ENCODE measurements around the gene ACKR4.
"Not testable (repeated sequence)": the region's sequence is repeated elsewhere in the genome, so short reads cannot be mapped to it uniquely, and the experiment has no call there.

Gene ACKR4

DNA sequence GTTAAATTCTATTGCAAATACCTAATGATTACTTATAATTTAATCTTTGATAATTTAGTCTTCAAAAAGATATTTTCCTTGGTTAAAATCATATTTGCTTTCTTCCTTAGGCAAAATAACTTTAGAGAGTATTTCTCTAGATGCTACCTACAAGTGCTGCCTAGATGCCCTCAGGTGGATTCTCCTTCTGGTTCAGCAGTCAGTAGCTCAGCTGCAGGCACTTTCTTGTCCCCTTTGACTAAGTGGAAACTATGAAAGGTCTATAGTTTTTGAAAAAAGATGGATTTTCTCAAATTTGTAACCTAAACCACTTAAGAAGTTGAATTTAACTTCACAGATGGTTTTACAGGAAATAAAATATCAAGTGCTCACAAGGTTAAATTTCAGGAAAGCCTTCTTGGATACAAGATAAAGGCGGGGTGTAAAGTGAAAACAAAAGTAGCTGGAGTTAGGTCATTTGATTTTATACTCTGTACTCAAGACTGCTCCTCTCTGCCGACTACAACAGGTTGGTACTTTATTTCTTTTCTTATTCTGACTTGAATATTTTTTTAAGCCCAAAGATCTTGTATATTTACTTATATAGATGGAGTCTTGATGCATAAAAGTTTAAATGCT, at the start of gene ACKR4:
Gene ACKR4, plus strand, starts transcription at position 455 of the 618 bp plus-strand sequence. CDS start 3,128 bp downstream, outside the sequence.
- no peak for DNase-seq

DNA sequence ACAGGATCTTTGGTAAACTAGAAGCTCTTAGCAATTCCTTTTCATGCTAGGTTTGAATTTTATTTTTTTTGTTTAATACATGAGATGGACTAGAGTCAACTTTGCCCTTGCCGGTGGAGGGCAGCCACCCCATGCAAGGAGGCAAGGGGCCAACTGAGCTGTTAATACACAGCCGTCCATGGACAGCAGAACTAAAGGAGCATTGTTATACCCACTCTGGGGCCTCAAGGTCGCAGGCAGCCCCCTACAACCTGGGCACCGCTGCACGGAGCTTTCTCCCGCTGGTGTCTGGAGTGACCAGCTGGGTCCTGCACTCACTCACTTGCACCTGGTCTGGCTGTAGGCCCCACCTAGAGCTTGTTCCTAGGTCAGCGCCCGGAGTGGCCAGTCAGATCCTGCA, 47.9 kb upstream of the ACKR4 start:
- DNase-seq: no peak

DNA sequence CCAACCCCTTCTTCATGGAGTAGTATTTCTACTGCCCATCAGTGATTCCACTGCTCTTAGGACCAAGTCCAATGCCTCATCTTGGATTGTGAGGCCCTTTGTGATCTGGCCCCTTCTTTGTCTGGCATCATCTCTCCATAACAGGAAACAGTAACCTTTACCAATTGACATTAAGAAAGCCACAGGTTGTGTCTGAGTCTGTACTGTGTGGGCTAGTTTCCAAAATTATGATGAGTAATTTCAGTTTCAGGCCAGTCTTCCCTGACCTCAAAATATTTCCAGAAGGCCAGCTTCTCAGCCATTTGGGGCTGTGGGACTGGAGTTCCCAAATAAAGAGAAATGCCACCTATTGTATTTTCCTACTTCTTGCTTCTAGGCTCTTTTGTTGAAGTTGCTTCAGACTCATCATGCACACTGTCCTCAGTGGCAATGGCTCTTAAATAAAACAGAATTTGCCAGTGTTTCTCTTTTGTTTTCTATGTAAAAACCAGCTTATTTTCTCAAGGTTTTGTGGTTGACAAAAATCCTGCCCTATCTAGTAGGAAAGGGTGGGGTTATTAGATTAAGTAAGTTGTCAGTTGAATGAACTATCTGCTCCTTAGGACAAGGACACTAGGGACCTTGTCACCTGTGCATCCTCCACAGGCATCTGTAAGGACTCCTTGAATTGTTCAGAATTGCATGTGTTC, 47.0 kb upstream of the ACKR4 start:
- no peak for DNase-seq

GRCh38 chr3:132550579-132551305, 46.3 kb upstream of the ACKR4 start:
- no peak for DNase-seq

DNA sequence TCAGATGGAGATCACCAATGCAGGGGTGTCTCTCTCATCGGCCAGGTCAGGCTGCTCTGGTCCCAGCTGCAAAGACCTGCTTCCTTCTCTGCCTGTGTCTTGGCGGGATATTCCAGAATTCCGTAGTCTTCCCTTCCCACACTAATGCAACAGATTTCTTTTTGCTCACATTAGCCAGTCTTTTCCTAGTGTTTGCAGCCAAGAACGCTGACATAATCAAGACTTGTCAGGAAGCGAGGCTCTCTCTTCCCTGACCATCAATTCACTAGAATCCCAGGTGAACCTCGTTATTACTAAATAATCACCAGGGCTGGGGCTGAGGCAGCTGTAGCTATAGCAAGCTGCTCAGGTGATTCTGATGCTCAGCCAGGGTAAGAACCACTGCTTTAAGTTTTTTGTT, 43.2 kb upstream of the ACKR4 start:
- DNase-seq: no peak

- no peak for DNase-seq
Observed at GRCh38 chr3:132554437-132554836, 42.6 kb upstream of the ACKR4 start.

- no peak for DNase-seq
Observed at GRCh38 chr3:132555306-132556035, 41.6 kb upstream of the ACKR4 start.

DNA sequence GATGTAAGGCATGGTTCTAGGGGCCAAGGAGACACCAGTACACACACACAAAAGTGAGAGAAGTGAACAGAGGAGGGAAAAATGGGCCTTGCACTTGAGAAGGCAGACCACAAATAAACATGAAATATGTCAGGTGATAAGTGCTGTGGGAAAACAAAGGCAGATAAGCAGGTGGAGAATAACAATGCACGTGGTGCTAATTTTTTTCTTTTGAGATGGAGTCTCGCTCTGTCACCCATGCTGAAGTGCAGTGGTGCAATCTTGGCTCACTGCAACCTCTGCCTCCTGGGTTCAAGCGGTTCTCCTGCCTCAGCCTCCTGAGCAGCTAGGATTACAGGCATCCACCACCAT, 41.1 kb upstream of the ACKR4 start:
- DNase-seq: not testable (repeated sequence)

- DNase-seq: no peak
Observed at GRCh38 chr3:132556508-132557159, 40.4 kb upstream of the ACKR4 start.

GRCh38 chr3:132561003-132561402, 36.1 kb upstream of the ACKR4 start:
- no peak for DNase-seq

DNA sequence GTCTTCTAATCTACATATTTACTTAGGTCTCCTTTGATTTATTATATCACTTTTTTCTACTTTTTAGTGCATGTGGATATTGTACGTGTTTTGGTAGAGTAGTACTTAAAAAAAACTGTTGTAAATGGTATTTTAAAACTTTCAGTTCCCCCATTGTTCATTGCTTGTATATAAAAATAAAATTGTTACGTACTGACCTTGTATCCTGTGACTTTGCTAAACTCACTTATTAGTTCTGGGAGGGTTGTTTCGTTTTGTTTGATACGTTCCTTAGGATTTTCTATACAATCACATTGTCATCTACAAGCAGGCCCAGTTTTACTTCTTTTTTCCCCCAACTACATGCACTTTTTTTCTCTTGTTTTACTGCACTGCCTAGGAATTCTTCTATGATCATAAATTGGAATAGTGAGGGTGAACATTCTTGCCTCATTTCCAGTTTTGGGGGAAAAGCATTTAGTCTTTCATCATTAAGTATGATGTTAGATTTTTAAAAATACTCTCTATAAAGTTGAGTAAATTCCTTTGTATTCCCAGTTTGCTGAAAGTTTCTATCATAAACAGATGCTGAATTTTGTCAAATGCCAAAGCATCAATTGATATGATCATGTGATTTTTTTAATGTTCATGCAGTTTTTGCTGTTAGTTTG, 33.5 kb upstream of the ACKR4 start:
- DNase-seq: no peak

DNA sequence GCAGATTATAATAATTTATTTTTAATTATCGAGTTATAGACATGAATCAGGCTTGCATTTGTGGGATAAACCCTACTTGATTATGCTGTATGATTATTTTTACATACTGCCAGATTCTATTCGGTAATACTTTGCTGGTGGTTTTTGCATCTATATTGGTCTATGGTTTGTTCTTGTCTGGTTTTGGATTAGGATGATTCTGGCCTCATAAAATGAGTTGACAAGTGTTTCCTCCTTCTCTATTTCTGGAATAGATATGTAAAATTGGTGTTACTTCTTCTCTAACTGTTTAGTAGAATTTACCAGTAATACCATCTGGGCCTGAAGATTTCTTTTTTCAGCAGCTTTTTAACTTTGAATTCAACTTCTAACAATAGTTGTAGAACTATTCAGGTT, 33.0 kb upstream of the ACKR4 start:
- DNase-seq: no peak

- no peak for DNase-seq
Observed at GRCh38 chr3:132568422-132568821, 28.6 kb upstream of the ACKR4 start.

DNA sequence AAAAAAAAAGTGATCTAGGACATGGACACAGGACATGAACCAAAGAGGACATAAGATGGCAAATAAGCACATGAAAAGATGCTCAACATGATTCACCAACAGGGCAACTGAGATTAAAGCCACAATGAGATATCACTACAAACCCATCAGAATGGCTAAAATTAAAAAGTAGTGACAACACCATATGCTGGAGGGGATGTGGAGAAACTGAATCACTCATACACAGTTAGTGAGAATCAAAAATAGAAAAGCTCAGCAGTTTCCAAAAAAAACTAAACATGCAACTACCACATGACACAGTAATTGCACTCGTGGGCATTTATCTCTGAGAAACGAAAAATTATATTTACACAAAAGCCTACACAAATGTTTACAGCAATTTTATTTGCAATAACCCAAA, 27.9 kb upstream of the ACKR4 start:
- DNase-seq: no peak

DNA sequence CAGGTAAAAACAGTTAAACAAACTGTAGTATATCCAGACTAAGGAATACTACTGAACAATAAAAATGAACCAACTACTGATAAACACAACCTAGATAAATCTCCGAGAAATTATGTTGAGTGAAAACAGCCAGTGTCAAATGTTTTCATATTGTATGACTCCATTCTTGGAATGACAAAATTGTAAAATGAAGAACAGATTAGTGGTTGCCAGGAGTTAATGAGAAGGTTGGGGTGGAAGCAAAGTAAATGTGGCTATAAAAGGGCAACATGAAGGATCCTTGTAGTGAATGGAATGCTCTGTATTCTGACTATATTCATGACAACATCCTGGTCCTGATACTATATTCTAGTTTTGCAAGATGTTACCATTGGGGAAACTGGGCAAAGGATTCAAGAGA, 27.5 kb upstream of the ACKR4 start:
- DNase-seq: no peak

GRCh38 chr3:132570016-132570415, 27.1 kb upstream of the ACKR4 start:
- no peak for DNase-seq

GRCh38 chr3:132573797-132574211, 23.3 kb upstream of the ACKR4 start:
- no peak for DNase-seq

DNA sequence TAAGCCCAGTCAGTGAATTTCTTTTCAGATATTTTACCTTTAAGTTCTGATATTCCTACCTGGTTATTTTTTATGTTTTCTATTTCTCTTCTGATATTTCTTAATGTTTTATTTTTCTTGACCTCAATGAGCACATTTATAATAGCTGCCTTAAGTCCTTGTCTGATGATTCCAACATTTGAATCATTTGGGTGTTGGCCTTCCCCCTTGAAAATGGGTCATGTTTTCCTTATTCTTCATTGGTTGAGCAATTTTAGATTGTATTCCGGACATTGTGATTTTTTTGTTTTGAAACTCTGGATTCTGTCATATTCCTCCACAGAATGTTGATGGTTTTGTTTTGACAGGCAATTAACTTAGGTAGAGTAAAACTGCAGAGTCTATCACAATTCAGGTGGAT, 9.7 kb upstream of the ACKR4 start:
- DNase-seq: no peak

DNA sequence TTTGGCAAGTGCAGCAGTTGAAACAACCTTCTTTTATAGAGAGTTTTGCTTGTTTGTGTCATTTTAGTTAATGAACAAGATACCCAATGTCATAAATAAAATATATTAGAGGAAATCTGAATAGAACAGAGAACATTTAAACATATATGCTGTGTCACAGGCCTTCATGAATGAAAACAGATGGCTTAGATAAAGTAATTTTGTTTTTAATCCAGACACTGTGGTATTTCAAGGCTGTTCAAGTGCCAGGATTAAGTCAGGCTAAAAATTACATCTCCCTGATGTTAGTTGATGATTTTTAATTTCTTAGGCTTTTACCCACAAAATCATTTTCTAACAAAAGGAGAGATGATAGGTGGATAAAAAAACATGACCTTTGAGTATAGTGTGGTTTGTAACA, 4.9 kb upstream of the ACKR4 start:
- no peak for DNase-seq

DNA sequence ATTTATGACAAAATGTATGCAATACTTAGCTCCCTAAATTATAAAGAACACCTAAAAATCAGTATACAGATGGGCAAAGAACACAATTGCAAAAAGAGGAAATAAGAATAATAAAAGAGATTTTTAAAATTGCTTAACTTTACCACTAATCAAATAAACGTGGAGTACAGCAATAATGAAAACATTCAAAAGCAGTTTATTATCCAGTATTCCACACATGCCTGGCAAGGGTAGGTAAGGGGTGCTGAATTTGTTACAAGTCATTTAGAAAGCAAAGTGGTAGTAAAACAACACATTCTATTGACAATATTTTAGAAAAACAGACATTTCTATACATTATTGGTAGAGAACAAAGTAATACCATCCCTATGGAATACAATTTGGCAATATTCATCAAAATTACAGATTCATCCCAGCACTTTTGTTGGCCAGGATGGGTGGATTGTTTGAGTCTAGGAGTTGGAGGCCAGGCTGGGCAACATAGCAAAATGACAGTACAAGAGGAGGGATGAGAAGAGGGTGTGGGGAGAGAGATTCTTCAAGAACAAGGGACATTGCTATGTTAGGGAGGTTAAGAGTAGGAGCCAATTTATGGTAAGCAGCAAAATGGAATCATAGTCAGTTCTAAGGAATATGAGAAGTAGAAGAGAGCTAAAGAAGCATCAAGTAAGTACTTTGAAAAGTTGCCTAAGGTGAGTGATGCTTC, 3.7 kb upstream of the ACKR4 start:
- no peak for DNase-seq

GRCh38 chr3:132593947-132594323, 3.1 kb upstream of the ACKR4 start:
- DNase-seq: no peak

DNA sequence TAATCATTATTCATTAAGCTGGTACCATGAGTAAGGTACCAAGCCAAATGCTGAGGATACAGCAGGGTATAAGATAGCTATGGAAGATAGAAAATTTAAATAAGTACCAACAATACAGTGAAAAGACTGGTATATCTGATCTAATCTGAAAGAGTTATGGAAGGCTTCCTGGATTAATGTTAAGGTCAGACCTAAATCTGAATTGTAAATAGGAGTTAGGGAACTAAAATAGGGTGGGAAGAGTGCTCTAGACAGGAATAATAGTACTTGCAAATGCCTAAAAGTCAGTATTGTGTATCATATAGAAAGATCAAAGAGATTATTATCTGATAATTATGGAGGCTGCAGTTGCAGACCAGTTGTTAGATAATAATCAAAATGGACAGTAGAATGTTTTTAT, 2.6 kb upstream of the ACKR4 start:
- DNase-seq: no peak
